HG03139 (cell line): ENCODE results near the gene BLCAP.

Experiments used
- ATAC-seq: cut with Tn5 transposase; IDR thresholded peaks from one replicate; pipeline ENCODE4 v1.9.1; 2021; ENCODE audit not compliant: unreplicated experiment

Gene BLCAP

GRCh38 chr20:37518059-37518458 is 9.6 kb downstream of the BLCAP start:
- no peak for ATAC-seq

- ATAC-seq, result no peak
These were observed 10.6 kb downstream of the BLCAP start for GRCh38 chr20:37516811-37517750.

GRCh38 chr20:37515876-37516275 is 11.8 kb downstream of the BLCAP start:
- ATAC-seq, result no peak

- no peak for ATAC-seq
These were observed 13.8 kb downstream of the BLCAP start for GRCh38 chr20:37513779-37514359.

GRCh38 chr20:37511610-37512275 is 15.9 kb downstream of the BLCAP start:
- no peak for ATAC-seq

- ATAC-seq, result no peak
These were observed 17.4 kb downstream of the BLCAP start for GRCh38 chr20:37510226-37510625.

- ATAC-seq, result no peak
These were observed 21.4 kb downstream of the BLCAP start for GRCh38 chr20:37506152-37506725.

GRCh38 chr20:37505263-37506151 is 22.2 kb downstream of the BLCAP start:
- no peak for ATAC-seq

GRCh38 chr20:37504404-37505096 is 23.1 kb downstream of the BLCAP start:
- no peak for ATAC-seq

GRCh38 chr20:37503256-37503927 is 24.3 kb downstream of the BLCAP start:
- no peak for ATAC-seq

- ATAC-seq, result no peak
These were observed 25.0 kb downstream of the BLCAP start for GRCh38 chr20:37502654-37503053.

- ATAC-seq, result no peak
These were observed 25.7 kb downstream of the BLCAP start for GRCh38 chr20:37501940-37502339.

GRCh38 chr20:37500311-37500710 is 27.4 kb downstream of the BLCAP start:
- no peak for ATAC-seq

GRCh38 chr20:37498066-37498665 is 29.5 kb downstream of the BLCAP start:
- ATAC-seq, result no peak

GRCh38 chr20:37494796-37495195 is 32.9 kb downstream of the BLCAP start:
- no peak for ATAC-seq

- no peak for ATAC-seq
These were observed 33.4 kb downstream of the BLCAP start for GRCh38 chr20:37494301-37494700.

- ATAC-seq, result no peak
These were observed 34.7 kb downstream of the BLCAP start for GRCh38 chr20:37492945-37493344.

- no peak for ATAC-seq
These were observed 35.5 kb downstream of the BLCAP start for GRCh38 chr20:37492096-37492625.
